Vagina (tissue), 2 donors: Measurements from ENCODE around the gene DUSP5. TPM values are rescaled to one million over a fixed set of nuclear protein-coding genes. Genes with fewer than 3 reads are reported as not detected.

ENCODE experiments used
- DNase-seq, 2 donors: peaks; one replicate each; pipeline ENCODE4 v3.0.0-alpha.2; 2017; ENCODE audit errors: extremely low spot score in 2 of 2
- H3K27ac ChIP-seq: fragments of 200-600 bp; sonication (generic); one replicate; pipeline ENCODE4 v1.5.1; 2019
- H3K27me3 ChIP-seq: fragments of 200-600 bp; sonication (generic); one replicate; pipeline ENCODE4 v1.5.1; 2019
- H3K36me3 ChIP-seq, 2 donors: fragments of 200-600 bp; sonication (generic); one replicate each; pipeline ENCODE4 v1.5.1; 2017 to 2019
- H3K4me1 ChIP-seq: fragments of 200-600 bp; sonication (generic); one replicate; pipeline ENCODE4 v1.5.1; 2019
- H3K4me3 ChIP-seq, 2 donors: fragments of 200-600 bp; sonication (generic); 1 replicate in 1 of 2; 2 replicates in 1 of 2; pipeline ENCODE4 v1.5.1; 2016 to 2019
- H3K9me3 ChIP-seq: fragments of 200-600 bp; sonication (generic); one replicate; pipeline ENCODE4 v1.5.1; 2019
- POLR2A ChIP-seq, 2 donors: fragments of 450-650 bp; IDR thresholded peaks; one replicate each; pipeline ENCODE4 v1.6.1; 2017; ENCODE audit warnings: antibody characterized with exemption in 2 of 2, mild to moderate bottlenecking in 2 of 2, moderate library complexity in 2 of 2
- POLR2AphosphoS5 ChIP-seq, 2 donors: sonication (generic); formaldehyde crosslinking; IDR thresholded peaks; one replicate each; pipeline ENCODE4 v1.9.0; 2017; ENCODE audit warnings: antibody characterized with exemption in 2 of 2, mild to moderate bottlenecking in 2 of 2, low read depth in 1 of 2; ENCODE audit not compliant: insufficient read depth in 1 of 2
- intact Hi-C: fragments of 100-400 bp; cut with DNase I; formaldehyde crosslinking; loops from one replicate; pipeline ENCODE4 v1.15.1; 2023
- total RNA-seq: library from RNA; depleted of rRNA; stranded (reverse); fragments of >200 nt; gene quantifications from one replicate; pipeline ENCODE4 v1.2.3, GENCODE V29; 2016
- TF ChIP-seq, protein P1 (sequence below), 3 experiments: fragments of 450-650 bp in 2 of 3; fragments of 200-600 bp in 1 of 3; sonication (generic) in 1 of 3; IDR thresholded peaks; one replicate each; pipeline ENCODE4 v1.5.1; 2017 to 2019; ENCODE audit warnings: antibody characterized with exemption in 3 of 3, mild to moderate bottlenecking in 2 of 3, moderate library complexity in 2 of 3

Gene DUSP5
- total RNA-seq, 1 donor from 2014 or later: 75.1 TPM

GRCh38 chr10:110501142-110501937, 3.6 kb downstream of the DUSP5 start:
- intact Hi-C loops: loop anchor here (10.0 kb wide), 1 partner anchor 187 kb away; no protein-coding TSS in a partner anchor
- peak in 1 of 2 donors; percentile 93 for DNase-seq

DNA sequence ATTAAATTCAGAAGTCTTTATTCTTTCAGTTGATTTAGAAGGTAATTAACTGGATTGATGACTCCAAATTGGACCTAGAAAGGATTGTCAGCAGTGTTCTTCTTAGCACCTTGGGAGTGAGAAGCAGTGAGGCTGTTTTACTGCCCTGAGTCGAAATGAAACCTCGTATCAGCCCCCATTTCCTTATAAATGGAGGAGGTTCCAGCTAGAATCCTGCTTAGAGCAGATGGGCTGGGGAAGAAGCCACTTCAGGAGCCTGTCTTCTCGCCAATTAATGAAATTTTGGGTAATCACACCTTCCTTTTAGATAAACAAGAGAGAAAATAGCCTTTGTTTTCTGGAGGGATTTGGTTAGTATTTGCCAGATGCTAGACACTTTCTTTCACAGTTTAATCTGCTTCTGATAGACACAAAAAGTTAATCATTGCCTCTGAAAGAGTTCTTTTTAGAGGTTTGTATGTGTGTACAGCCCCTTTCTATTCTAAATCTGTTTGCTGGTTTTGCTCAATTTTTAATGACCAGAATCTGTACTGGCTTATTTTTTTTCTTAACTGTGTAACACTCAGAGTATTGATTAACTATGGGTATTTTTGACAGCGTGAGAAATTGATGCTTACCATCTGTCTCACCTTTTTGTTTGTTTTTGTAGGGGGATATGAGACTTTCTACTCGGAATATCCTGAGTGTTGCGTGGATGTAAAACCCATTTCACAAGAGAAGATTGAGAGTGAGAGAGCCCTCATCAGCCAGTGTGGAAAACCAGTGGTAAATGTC, 4.6 kb downstream of the DUSP5 start:
- Histone ChIP-seq H3K36me3 (no peaks in the 10 kb centered on the region), H3K27ac (peak overlapping the region; percentile 37), H3K9me3 (no peaks in the 10 kb centered on the region), H3K4me3 (no peak overlapping the region), H3K4me1 (peaks cover 56% of the 10 kb centered on the region), H3K27me3 (no peaks in the 10 kb centered on the region)
- TF ChIP-seq POLR2A (IDR thresholded peaks at IDR 0.05): no peak
- TF ChIP-seq, protein P1, sequence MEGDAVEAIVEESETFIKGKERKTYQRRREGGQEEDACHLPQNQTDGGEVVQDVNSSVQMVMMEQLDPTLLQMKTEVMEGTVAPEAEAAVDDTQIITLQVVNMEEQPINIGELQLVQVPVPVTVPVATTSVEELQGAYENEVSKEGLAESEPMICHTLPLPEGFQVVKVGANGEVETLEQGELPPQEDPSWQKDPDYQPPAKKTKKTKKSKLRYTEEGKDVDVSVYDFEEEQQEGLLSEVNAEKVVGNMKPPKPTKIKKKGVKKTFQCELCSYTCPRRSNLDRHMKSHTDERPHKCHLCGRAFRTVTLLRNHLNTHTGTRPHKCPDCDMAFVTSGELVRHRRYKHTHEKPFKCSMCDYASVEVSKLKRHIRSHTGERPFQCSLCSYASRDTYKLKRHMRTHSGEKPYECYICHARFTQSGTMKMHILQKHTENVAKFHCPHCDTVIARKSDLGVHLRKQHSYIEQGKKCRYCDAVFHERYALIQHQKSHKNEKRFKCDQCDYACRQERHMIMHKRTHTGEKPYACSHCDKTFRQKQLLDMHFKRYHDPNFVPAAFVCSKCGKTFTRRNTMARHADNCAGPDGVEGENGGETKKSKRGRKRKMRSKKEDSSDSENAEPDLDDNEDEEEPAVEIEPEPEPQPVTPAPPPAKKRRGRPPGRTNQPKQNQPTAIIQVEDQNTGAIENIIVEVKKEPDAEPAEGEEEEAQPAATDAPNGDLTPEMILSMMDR (IDR thresholded peaks at IDR 0.05): no peak
- TF ChIP-seq POLR2AphosphoS5 (IDR thresholded peaks at IDR 0.05; ENCODE audit: insufficient read depth in 1 of 2, low read depth in 1 of 2): no peak
- intact Hi-C loops: loop anchor here (10.0 kb wide), 1 partner anchor 187 kb away; no protein-coding TSS in a partner anchor
- no peak for DNase-seq

More at GRCh38 chr10:110501142-110501937, 3.6 kb downstream of the DUSP5 start:
- peak; percentile 77 to 87 for TF ChIP-seq POLR2AphosphoS5 (IDR thresholded peaks at IDR 0.05; ENCODE audit: insufficient read depth in 1 of 2, low read depth in 1 of 2)
- no peak for TF ChIP-seq POLR2A (IDR thresholded peaks at IDR 0.05)
- Histone ChIP-seq H3K27me3 (no peaks in the 10 kb centered on the region), H3K9me3 (no peaks in the 10 kb centered on the region), H3K4me3 (peak overlapping the region in 1 of 2 donors; percentile 79), H3K27ac (peak overlapping the region; percentile 93), H3K36me3 (no peaks in the 10 kb centered on the region), H3K4me1 (peaks cover 63% of the 10 kb centered on the region)

DNA sequence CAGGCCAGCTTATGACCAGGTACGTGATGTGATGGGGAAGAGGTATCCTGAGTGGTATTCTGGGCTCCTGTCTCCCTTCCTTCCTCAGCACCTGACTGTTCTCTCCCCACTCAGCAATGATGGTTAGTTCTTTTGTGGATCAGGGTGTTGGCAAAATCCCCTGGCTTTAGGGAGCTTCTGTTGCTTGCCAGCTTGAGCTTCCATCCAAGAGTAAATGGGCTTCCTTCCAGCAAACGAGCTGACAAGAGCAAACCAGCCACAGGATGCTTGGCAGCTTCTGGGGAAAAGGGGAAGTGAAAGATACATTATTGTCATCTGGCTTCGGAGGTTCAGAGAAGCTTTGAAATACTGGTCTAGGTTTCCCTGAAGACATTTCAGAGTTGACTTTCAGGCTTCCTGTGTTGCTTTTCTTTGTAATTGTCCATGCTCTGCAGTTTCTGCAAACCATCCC, 5.2 kb downstream of the DUSP5 start:
- no peak for DNase-seq
- no peaks in the 10 kb centered on the region for H3K9me3 ChIP-seq
- no peaks in the 10 kb centered on the region for H3K27me3 ChIP-seq
- H3K4me3 ChIP-seq: no peak overlapping the region
- H3K4me1 ChIP-seq: peaks cover 56% of the 10 kb centered on the region
- H3K36me3 ChIP-seq: no peaks in the 10 kb centered on the region
- TF ChIP-seq, protein P1 (IDR thresholded peaks at IDR 0.05): no peak
- TF ChIP-seq POLR2A (IDR thresholded peaks at IDR 0.05): no peak
- TF ChIP-seq POLR2AphosphoS5 (IDR thresholded peaks at IDR 0.05; ENCODE audit: insufficient read depth in 1 of 2, low read depth in 1 of 2): peak in 1 of 2 donors; percentile 54
- H3K27ac ChIP-seq: peak overlapping the region; percentile 68
- intact Hi-C loops: loop anchor here (10.0 kb wide), 1 partner anchor 188 kb away; no protein-coding TSS in a partner anchor

DNA sequence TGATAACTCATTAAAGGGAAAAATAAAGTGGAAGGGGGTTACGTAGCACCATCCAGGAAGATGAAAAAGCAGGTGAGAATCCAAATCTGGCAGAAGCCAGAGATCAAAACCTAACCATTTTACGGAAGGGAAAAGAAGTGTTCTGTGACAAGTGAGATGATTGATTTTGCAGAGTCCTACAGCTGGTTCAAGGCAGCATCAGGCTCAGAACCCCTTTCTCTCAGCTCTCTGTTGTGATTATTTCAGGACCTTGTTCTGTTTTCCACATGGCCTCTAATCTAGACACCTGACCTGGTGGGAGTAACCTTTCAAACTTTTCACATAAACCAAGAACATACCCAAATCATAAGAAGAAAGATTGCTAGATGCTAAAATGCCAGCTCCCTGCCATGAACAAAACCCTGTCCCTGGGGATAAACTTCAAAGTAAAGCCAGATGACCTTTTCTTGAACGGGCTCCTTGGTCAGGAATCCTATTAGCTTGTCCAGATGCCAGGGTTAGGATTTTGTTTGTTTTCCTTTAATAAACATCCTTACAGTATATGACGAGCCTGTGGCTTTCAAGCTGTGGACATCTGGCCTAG, 5.9 kb downstream of the DUSP5 start:
- TF ChIP-seq, protein P1 (IDR thresholded peaks at IDR 0.05): no peak
- TF ChIP-seq POLR2A (IDR thresholded peaks at IDR 0.05) (no peak), POLR2AphosphoS5 (IDR thresholded peaks at IDR 0.05; ENCODE audit: insufficient read depth in 1 of 2, low read depth in 1 of 2) (no peak)
- H3K36me3 ChIP-seq: no peaks in the 10 kb centered on the region
- intact Hi-C loops: loop anchor here (10.0 kb wide), 1 partner anchor 189 kb away; no protein-coding TSS in a partner anchor
- peak overlapping the region; percentile 7 to 23 for H3K4me3 ChIP-seq
- peak overlapping the region; percentile 68 for H3K27ac ChIP-seq
- H3K4me1 ChIP-seq: peaks cover 52% of the 10 kb centered on the region
- no peaks in the 10 kb centered on the region for H3K27me3 ChIP-seq
- no peaks in the 10 kb centered on the region for H3K9me3 ChIP-seq
- DNase-seq: no peak
